NOMO-1 treated with dmso at 0.1 percent for 144 hours (cell line): Measurements from ENCODE around the gene HSD17B12.
"Not testable (repeated sequence)": the region's sequence is repeated elsewhere in the genome, so short reads cannot be mapped to it uniquely, and the experiment has no call there.

Experiments
- DNase-seq: peaks from one replicate; lab custom pipeline; 2025; ENCODE audit not compliant: unreplicated experiment; lab: John Stamatoyannopoulos, UW

HSD17B12 gene

DNA sequence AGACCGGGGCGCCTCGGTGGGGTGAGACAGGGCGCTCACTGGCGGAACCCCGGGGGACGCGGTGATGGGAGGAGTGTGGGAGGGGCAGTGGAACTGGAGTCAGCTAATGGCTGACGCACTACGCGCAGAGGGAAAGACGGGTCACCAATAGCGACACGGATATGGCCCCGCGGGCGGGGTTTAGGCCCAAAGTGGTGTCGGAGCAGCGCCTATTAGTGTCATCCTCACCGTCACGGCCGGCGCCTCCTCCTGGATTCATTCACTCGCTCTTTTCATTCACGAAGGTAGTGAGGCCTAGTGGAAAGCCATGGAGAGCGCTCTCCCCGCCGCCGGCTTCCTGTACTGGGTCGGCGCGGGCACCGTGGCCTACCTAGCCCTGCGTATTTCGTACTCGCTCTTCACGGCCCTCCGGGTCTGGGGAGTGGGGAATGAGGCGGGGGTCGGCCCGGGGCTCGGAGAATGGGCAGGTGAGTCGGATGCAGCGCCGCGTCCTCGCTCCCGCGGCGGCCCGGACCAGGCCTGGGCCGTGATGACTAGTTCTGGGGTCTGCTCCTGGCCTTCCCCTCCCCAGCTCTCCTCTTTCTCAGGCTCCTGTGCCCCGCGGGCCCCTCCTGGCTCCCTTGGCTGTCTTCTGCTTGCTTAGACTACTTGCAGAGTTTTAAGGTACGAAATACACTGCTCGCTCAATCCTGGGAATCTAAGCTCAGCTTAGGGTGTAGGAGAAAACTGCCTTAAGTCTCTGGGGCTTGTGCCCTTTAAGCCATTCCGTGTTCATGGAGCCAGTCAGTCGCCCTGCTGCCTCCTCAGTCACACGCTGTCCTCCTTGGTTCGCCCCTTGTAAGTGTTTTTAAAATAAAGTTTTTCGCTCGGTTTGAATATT, at the start of gene HSD17B12:
HSD17B12 (plus strand) TSS at position 218 of the 880 bp plus-strand sequence; CDS start at position 308, 90 bp downstream.
- DNase-seq, result peak; percentile 99

DNA sequence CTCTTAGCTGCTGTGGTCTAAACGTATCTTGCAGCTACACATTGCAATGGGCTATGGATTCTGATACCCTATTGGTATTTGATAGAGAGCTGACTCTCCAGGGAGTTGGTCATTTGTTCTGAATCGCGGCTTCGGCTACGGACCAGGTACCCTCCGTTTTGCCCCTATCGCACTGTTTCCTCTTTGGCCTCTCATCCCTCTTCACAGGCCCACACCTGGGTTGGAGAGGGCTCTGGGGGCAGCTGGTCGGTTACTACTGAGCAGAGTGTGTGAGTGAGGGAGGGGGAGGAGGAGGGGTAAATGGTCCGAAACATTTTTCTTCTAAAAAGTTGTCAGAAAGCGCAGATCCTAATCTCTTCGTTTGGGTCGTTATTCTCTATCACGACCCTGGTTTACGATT, 48.8 kb upstream of the HSD17B12 start:
- DNase-seq, result no peak

DNA sequence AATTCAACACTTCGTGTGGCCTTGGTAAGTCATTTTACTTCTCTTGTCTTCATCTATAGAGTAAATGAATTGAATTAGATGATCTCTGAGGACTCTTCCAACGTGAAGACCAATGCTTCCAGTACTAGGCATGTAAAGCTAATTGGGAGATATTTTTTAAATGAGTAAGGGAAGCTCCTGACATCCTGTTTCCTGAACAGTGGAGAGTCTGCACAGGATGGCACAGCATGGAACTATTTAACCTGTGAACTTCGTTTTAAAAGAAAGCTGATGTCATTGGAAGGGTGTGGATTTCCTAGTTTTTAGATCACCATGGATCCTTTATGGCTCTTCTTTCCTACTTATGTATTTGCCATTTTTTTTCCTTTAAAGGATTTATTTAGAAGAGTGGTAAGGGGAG, 48.4 kb upstream of the HSD17B12 start:
- no peak for DNase-seq

DNA sequence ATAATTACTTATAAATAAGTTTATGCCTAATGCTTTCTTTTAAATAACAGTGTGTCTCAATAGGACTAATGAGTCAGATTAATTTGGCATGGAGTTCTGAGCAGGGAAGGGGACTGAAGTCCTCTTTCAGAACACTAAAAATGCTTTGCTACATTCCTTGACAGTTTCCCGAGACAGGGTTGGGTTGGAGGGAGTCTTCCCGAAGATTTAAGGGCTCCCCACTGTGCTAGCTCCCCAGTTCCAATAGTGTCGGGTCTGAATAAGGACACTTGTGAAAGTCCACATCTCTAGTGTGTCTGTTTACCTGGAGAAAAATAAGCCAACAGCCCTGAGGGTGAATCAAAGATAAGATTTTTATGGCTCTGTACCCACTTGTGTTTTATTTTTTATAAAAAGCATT, 41.8 kb upstream of the HSD17B12 start:
- no peak for DNase-seq

DNA sequence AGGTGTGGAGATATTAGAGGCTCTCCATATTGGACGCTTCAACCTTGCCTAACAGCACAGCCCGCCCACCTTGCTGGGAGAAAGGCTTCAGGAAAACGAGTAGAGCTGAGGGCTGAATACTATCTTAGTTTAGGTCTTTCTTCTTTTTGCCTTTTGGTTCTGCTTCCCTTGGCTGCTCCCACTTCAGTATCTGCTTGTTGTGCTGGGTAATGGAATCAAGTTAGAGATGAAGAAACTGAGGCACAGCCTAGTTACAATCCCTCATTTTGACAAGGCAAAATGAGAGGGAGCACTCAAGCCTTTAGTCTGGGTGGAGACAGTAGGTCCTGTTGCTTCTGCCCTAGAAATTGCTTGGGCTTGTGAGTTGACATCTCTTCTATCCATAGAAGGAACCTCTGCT, 41.3 kb upstream of the HSD17B12 start:
- no peak for DNase-seq

DNA sequence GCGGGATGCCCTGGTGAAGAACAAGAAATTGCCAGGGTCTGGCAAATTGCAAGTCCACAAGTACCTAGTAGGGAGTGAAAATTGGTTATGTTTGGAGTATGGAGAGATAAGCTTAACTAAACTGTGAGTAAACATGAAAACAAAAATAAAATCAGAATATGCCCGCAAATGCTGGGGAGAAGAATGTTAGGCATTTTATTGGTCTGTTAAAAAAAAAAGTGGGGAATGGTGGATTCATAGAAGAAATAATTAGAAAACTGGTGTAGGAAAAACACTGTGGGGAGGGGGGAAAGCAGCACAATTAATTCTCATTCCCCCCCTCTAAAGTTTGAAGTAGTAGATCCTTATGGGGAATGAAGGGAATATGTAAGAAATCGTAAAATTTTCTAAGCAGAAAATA, 40.6 kb upstream of the HSD17B12 start:
- no peak for DNase-seq

DNA sequence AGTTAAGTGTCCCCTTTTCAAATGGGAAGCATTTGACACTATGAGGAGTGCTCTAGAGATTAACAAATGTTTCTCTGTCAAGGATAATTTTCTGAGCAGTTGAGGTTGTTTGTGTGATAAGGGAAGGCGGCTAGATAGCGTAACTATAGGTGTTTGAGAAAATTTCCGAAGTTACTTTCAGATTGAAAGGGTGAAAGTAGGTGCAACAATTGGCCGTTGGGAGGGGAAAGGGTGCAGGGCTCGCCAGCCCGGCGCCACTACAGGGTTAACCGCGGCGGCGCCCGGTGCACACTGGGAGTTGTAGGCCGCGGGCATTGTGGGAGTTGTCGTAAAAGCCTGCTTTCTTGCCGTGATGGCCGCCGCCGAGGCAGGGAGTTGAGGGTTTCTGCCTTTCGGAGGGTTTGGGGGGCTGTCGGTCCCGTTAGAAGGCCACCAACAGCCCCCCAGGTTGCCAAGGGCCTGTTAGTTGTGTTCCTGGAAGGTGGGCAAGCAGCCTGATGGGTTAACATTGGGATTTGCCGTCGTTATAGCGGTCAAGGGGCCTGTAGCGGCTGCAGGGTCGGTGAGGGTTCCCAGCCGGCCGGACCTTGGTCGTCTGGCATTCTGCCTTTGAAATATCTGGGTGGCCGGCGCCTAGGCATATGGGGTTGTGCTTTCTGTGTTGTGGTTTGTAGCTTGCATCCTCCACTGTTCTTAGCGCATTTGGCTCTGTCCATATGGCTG, 36.5 kb upstream of the HSD17B12 start:
- peak; percentile 70 for DNase-seq

DNA sequence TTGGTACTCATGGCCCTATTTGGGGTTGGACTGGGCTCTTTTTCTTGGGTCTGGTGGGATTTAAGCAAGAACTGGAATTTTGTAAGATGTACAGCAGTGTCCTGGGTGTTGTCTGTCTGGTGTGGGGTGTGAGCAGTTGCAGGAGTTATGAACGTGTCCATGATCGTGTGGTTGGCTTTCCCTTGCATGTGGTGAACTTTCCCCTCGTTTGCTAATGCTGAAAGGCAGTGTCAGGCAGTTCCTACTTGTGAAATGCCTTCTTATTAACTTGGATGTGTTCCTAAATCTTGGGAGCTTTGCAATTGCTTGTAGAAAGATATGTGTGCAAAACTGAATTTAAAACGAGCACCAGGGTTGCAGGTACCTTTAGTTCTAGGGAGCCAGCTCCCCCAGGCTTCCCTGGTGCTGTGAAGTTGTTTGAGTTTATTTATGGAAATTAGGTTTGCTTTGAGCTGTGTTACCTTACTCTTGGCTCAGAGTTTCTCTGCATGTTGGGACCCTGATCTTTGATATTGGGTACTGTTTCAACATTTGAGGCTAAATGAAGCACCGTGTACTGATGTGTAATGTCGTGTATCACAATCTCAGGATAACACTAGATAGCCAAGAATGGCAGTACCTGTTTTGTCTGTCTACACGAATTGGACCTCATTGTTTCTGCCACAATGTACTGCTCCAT, 35.8 kb upstream of the HSD17B12 start:
- DNase-seq, result peak; percentile 2

DNA sequence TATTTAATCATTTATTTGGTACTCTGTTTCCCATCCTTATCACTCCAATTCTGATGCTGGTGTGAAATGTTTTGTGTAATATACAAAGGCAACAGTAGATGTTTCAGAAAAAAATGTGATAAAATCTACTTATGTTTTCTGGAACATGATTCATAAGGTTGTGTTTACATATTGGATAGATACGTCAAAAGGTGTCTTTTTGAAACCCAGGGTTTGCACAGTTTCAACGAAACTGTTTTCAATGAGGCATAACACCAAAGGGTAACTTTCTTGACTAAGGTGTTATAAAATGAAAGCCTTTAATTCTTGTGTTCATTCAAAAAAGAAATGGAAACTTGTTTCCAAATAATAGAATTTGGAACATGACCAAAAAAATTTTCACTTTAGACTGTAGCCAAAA, 33.8 kb upstream of the HSD17B12 start:
- no peak for DNase-seq

DNA sequence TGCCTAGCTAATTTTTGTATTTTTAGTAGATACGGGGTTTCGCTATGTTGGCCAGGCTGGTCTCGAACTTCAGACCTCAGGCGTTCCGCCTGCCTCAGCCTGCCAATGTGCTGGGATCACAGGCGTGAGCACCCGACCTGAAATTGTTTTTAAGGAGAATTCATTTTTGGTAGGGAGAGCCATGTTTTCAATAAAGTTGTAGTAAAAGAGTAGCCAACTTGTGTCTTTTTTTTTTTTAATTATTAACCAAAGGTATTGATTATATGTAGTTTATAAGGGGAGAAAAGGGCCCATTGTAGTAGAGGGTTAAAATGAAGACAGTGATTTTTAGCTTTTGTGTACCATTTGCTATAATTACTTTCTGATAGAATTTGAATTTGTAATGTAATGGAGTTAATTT, 31.6 kb upstream of the HSD17B12 start:
- no peak for DNase-seq

DNA sequence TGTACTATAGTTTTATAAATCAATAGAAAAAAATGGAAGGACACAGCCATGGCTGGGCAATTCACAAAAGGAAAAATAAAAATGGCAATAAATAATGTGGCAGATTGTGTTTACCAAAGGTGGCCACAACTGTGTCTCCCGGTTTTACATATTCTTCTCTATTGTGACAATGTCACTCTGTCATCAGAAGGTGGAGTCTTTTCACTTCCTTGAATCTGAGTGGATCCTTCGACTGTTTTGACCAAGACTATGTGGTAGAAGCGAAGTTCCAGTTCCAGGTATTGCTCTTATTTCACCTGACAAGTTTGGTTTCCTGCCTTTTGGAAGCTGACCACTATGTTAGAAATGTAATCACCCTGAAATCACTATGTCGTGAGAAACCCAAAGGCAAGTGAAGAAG, 31.0 kb upstream of the HSD17B12 start:
- no peak for DNase-seq

DNA sequence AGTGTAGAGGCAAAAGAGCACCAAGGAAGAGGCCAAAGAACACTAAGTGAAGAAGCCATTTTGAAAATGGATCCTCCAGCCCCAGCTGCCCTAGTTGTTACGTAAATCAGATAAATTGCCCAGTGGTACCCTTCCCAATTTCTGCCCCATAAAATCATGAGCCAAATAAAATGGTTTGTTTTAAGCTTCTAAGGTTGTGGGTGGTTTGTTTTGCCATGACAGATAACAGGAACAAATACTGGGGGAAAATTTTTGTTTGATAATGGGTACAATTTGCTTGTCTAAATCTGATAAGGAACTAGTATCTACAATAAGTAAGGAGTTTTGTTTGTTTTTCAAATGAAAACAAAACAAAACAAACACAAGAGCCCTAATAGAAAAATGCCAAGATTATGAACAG, 30.6 kb upstream of the HSD17B12 start:
- no peak for DNase-seq

DNA sequence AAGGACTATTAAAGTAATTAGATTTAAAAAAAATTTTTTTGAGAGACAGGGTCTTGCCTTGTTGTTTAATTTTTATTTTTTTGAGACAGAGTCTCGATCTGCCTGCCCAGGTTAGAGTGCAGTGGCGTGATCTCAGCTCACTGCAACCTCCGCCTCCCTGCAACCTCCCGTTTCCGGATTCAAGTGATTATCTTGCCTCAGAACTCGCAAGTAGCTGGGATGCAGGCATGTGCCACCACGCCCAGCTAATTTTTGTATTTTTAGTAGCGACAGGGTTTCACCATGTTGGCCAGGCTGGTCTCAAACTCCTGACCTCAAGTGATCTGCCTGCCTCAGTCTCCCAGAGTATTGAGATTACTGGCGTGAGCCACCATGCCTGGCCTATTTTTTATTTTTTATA, 17.5 kb upstream of the HSD17B12 start:
- not testable (repeated sequence) for DNase-seq

DNA sequence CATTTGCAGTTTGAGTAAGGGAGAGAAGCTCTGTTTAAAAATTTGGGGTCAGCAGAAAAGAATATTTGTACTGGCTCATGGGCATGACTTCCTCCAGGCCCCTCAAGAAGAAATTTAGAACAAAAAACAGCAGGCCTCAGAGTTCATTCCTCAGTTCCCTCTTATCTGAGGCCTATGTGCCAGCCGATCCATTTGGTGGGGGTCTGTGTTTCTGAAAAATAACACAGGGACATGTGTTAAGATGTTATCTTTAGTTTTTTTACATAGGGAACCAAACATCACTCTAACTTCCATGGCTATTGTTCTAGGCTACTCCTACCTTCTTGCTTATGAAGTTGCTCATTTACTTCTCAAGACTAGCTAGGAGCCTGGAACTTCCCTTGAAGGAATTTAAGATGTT, 16.2 kb upstream of the HSD17B12 start:
- no peak for DNase-seq

DNA sequence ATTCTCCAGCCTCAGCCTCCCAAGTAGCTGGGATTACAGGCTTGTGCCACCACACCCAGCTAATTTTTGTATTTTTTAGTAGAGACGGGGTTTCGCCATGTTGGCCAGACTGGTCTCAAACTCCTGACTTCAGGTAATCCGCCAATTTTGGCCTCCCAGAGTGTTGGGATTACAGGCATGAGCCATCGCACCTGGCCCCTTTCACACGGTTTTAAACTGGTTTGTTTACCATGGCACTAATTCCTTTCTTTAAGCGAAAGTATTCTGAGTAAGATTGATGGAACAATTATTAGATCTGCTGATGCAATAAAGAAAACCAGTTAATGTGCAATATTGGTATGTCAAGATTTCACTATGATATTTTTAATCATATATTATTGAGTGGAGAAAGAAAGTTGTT, 9.3 kb upstream of the HSD17B12 start:
- DNase-seq, result not testable (repeated sequence)

DNA sequence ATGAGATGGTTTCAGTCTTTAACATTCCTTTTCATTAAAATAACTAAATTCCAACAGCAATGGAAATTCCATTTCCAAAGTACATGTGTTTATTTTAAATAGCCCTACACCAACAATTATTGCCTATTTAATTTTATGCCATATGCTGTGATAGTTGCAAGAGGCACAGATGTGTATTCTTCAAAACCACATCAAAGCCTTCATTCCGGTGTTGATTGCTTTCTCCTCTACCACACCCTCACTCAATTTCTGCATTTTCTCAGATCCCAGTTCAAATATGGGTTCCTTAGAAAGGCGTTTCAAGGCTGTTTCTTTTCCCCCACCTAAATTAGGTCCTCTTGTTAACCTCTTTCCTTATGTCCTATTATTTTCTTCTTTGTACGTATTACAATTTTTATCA, 6.0 kb upstream of the HSD17B12 start:
- DNase-seq, result no peak

DNA sequence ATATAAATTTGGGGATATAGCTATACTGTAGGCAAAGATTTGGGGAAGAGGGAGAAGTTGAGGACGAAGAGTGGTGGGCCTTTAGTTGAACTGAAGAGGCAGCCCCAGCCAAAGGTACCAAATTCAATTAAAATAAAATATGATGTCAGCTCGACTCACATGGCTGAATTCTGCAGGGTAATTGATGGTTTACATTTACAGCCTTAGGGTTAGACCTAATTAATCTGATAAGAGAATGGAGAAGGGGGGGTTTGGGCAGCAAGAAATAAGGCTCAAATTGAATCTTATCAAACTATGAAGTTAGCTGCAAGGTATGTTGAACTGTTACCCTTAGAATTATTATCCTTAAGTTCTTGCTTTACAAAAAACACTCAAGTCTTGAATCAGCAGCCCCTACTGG, 3.6 kb upstream of the HSD17B12 start:
- no peak for DNase-seq

DNA sequence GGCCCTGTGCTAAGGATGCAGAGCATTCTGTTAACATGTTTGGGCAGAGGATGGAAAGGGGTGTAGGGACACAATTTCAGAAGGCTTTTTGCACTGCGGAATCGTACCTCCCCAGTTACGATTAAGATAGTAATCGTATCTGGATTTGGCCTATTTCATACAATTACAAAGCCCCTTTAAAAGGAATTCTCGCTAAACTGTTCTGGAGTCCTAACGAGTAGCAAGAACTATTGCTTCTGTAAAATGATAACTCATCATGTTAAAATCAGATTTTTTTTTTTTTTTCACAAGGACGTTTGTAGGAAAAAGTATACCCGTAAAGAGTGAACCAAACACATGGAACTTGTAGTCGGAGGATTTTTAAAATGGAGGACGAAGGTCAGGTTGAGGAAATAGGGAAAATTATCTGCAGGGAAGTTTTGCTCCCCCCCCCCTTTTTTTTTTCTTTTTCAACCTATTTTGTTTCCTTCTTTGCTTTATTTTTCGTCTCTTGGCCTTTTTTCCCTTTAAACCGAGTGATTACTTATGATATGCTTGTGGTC, 934 bp downstream of the HSD17B12 start:
- peak; percentile 35 for DNase-seq

DNA sequence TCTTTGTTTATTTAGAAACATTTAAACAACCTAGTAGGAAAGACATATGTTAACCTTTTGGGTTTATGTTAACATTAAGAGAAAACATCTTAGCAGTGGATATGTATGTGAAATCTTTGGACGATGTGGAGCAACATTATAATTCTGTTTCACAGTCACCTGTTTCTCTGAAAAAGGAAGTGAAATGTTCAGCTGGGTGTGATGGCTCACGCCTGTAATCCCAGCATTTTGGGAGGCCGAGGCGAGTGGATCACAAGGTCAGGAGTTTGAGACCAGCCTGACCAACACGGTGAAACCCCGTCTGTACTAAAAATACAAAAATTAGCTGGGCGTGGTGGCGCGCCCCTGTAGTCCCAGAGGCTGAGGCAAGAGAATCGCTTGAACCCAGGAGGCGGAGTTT, 1.5 kb downstream of the HSD17B12 start:
- peak; percentile 2 for DNase-seq

DNA sequence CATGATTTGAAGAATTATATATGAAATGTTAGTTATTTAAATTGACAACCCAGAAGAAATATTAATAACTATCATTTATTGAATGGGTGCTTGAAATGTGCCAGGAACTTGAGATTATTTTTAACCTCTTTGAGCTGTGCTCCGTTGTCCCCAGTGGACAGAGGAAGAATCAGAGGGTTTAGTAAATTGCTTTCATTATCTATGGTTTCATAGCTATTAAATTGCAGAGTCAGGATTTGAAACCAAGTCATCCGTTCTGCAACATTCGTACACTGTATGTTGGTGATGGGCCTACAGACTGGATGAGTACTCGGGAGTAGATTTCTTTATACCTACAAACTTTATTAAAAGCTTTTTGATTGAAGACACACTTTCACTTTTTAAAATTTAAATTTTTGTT, 4.9 kb downstream of the HSD17B12 start:
- no peak for DNase-seq

DNA sequence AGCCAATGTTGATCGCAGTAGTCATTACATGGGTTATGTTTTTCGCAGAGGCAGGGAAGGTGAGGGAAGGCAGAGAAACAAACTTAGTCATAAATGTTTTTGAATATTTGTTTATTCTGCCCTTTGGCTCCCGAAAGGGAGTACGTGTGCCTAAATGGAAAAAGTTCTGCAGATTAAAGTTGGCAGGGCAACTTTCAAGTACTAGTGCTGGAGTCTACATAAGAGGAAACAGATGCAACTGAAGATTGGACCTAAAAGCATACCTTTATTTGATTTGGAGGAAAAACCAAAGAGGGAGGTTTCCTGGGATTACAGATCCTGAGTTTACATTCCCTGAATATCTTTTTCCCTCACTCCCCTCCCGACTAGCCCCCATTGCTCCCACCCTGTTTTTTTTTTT, 5.7 kb downstream of the HSD17B12 start:
- no peak for DNase-seq
